ENCODE measurements around the gene ACTR10.
A peak's percentile ranks its signal among the peaks of the same experiment; 100 is the strongest.

ACTR10 gene

DNA sequence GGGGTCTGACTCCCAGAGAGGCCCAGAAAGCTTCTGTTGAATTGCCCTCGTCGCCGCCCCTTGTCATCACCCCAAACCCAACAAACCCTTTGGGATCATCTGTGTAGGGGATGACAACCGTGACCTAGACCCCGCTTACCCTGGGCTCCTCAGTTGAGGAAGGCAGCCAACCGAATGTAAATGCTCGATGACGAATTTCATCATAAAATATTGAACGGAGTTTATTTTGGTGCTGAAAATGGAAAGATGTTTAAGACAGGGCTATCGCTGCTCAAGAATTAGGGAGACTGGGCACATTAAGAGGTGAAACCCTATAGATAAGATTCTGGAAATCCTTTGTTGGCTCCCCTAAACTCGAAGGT lies 512 bp downstream of the ACTR10 start:
- Histone ChIP-seq H3K27ac (peak overlapping the region; percentile 93), H3K27me3 (no peaks in the 10 kb centered on the region), H3K9me3 (no peaks in the 10 kb centered on the region), H3K4me1 (ENCODE audit: control insufficient read depth in 1 of 2, insufficient read depth in 1 of 2, low read depth in 1 of 2, low read length in 1 of 2) (peaks cover 20 to 21% of the 10 kb centered on the region in 2 experiments), H3K4me3 (ENCODE audit: low read depth in 1 of 2, low read length in 1 of 2) (peak overlapping the region; percentile 84 to 94), H3K36me3 (peaks cover 18% of the 10 kb centered on the region)
- TF ChIP-seq CTCF (IDR thresholded peaks at IDR 0.05), result no peak

DNA sequence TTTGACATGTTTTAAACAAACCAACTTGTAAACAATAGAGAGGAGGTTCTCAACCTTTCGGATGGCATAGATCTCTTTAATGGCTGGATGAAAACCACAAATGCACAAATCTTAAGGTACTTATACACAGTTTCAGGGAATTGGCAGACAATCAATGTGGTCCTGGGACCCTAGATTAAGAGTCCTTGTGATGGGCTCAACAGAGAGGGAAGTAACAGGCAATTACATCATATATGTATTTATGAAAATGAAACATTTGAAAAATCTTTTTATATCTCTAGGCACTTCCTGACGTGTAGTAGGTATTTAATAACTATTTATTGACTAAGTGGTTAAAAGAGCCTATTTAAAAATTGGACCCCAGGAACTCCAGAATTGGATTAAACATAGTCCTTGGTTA lies 897 bp downstream of the ACTR10 start:
- no peaks in the 10 kb centered on the region for H3K9me3 ChIP-seq
- H3K4me3 ChIP-seq (ENCODE audit: low read depth in 1 of 2, low read length in 1 of 2), result peak overlapping the region; percentile 84 to 94
- no peaks in the 10 kb centered on the region for H3K27me3 ChIP-seq
- H3K36me3 ChIP-seq, result peaks cover 22% of the 10 kb centered on the region
- TF ChIP-seq CTCF (IDR thresholded peaks at IDR 0.05), result no peak
- H3K27ac ChIP-seq, result peak overlapping the region; percentile 93
- H3K4me1 ChIP-seq (ENCODE audit: control insufficient read depth in 1 of 2, insufficient read depth in 1 of 2, low read depth in 1 of 2, low read length in 1 of 2), result peaks cover 20 to 21% of the 10 kb centered on the region in 2 experiments

GRCh38 chr14:58213176-58213575 lies 13.2 kb downstream of the ACTR10 start:
- H3K4me1 ChIP-seq (ENCODE audit: control insufficient read depth in 1 of 2, insufficient read depth in 1 of 2, low read depth in 1 of 2, low read length in 1 of 2), result no peaks in the 10 kb centered on the region
- H3K27ac ChIP-seq, result no peak overlapping the region
- H3K36me3 ChIP-seq, result peaks cover 87% of the 10 kb centered on the region
- H3K9me3 ChIP-seq, result no peaks in the 10 kb centered on the region
- no peak for TF ChIP-seq CTCF (IDR thresholded peaks at IDR 0.05)
- H3K27me3 ChIP-seq, result no peaks in the 10 kb centered on the region
- no peak overlapping the region for H3K4me3 ChIP-seq (ENCODE audit: low read depth in 1 of 2, low read length in 1 of 2)

- no peak for TF ChIP-seq CTCF (IDR thresholded peaks at IDR 0.05)
- Histone ChIP-seq H3K27ac (no peak overlapping the region), H3K27me3 (no peaks in the 10 kb centered on the region), H3K4me1 (ENCODE audit: control insufficient read depth in 1 of 2, insufficient read depth in 1 of 2, low read depth in 1 of 2, low read length in 1 of 2) (no peaks in the 10 kb centered on the region), H3K36me3 (peaks cover 82% of the 10 kb centered on the region), H3K4me3 (ENCODE audit: low read depth in 1 of 2, low read length in 1 of 2) (no peak overlapping the region), H3K9me3 (no peaks in the 10 kb centered on the region)
These were observed 15.4 kb downstream of the ACTR10 start for GRCh38 chr14:58215191-58215914.

DNA sequence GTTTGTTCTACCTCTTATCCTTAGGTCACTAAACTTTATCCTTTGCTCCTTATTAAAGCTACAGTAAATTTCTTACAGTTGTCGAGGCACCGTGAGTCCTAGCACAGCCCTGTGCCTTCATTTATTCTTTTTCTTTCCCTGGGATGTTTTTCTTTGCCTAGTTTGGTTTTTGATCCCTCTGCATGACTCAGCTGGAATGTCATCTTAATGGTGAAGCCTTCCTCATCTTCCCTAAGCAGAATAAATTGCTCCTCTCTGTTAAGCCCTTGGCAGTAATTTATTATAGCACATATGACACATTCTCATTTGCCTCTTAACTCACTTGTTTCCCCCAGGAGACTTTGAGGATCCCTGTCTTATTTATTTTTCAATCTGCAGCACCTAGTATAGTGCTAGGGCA lies 16.6 kb downstream of the ACTR10 start:
- Histone ChIP-seq H3K27me3 (no peaks in the 10 kb centered on the region), H3K36me3 (peaks cover 82% of the 10 kb centered on the region), H3K4me3 (ENCODE audit: low read depth in 1 of 2, low read length in 1 of 2) (no peak overlapping the region), H3K9me3 (no peaks in the 10 kb centered on the region), H3K4me1 (ENCODE audit: control insufficient read depth in 1 of 2, insufficient read depth in 1 of 2, low read depth in 1 of 2, low read length in 1 of 2) (no peaks in the 10 kb centered on the region), H3K27ac (no peak overlapping the region)
- TF ChIP-seq CTCF (IDR thresholded peaks at IDR 0.05), result no peak
